ENCODE measurements around the gene CD72.
"Not testable (repeated sequence)": the region's sequence is repeated elsewhere in the genome, so short reads cannot be mapped to it uniquely, and the experiment has no call there.

DNA sequence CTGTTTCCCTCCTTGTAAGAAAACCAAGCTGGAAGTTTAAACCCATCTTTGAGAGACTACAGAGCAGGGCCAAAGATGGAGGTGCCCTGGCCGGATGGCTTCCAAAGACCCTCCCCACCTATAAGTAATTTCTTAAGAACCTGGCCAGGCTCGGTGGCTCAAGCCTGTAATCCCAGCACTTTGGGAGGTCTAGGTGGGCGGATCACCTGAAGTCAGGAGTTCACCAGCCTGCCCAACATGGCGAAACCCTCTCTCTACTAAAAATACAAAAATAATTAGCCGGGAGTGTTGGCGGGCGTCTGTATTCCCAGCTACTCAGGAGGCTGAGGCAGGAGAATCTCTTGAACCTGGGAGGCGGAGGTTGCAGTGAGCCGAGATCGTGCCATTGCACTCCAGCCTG is 27.5 kb upstream of the CD72 start:
- TF ChIP-seq POLR2AphosphoS5, POLR2A (IDR thresholded peaks at IDR 0.05): not testable (repeated sequence)

All from sigmoid colon (tissue), 4 donors.